ENCODE measurements around the gene RYR1. TPM values are rescaled to one million over a fixed set of nuclear protein-coding genes. Genes with fewer than 3 reads are reported as not detected.

The RYR1 gene
- total and polyA plus RNA-seq, 2 experiments from 2014 or later: under 0.01 TPM; not detected in 1

- in situ Hi-C loops (cut with MboI): no loop called here
- no peak overlapping the region for H3K4me3 ChIP-seq
- H3K79me2 ChIP-seq (ENCODE audit: insufficient read depth): no peaks in the 10 kb centered on the region
- no peaks in the 10 kb centered on the region for H3K36me3 ChIP-seq (ENCODE audit: low read depth)
- no peak overlapping the region for H3K9ac ChIP-seq
- H3K9me2 ChIP-seq (ENCODE audit: insufficient read depth): no peaks in the 10 kb centered on the region
- WGBS, 2 experiments (ENCODE audit: low coverage in 1 of 2, low lambda C conversion rate in 2 of 2, missing lambda C conversion rate in 2 of 2): 65 to 68% methylated on average over 14 of the region's 14 CpGs
- TF ChIP-seq EZH2phosphoT487 (IDR thresholded peaks at IDR 0.05; ENCODE audit: insufficient read depth, low read depth) (no peak), EZH2 (IDR thresholded peaks at IDR 0.05; ENCODE audit: insufficient read depth, poor library complexity, severe bottlenecking) (no peak)
- DNase-seq: no peak
- H3K27ac ChIP-seq: no peak overlapping the region
- no peaks in the 10 kb centered on the region for H3K4me1 ChIP-seq (ENCODE audit: insufficient read depth)
- H3K27me3 ChIP-seq (replicated peaks; ENCODE audit: insufficient read depth): peaks cover 24% of the 10 kb centered on the region
- H3K4me2 ChIP-seq (ENCODE audit: unreplicated experiment): no peak overlapping the region
- H3K9me3 ChIP-seq (ENCODE audit: low read depth): no peaks in the 10 kb centered on the region
- H2AFZ ChIP-seq: no peak overlapping the region
- no peaks in the 10 kb centered on the region for H4K20me1 ChIP-seq (ENCODE audit: insufficient read depth)
- no peaks in the 10 kb centered on the region for H3F3A ChIP-seq (ENCODE audit: insufficient read depth)
Measured at GRCh38 chr19:38421856-38422255, 11.6 kb upstream of the RYR1 start.

- Histone ChIP-seq H3K9me3 (ENCODE audit: low read depth) (no peaks in the 10 kb centered on the region), H3F3A (ENCODE audit: insufficient read depth) (no peaks in the 10 kb centered on the region), H3K79me2 (ENCODE audit: insufficient read depth) (no peaks in the 10 kb centered on the region), H2AFZ (no peak overlapping the region), H4K20me1 (ENCODE audit: insufficient read depth) (no peaks in the 10 kb centered on the region), H3K9ac (no peak overlapping the region), H3K27ac (no peak overlapping the region), H3K4me3 (no peak overlapping the region), H3K4me2 (ENCODE audit: unreplicated experiment) (no peak overlapping the region), H3K27me3 (replicated peaks; ENCODE audit: insufficient read depth) (peaks cover 25% of the 10 kb centered on the region), H3K36me3 (ENCODE audit: low read depth) (no peaks in the 10 kb centered on the region), H3K4me1 (ENCODE audit: insufficient read depth) (no peaks in the 10 kb centered on the region), H3K9me2 (ENCODE audit: insufficient read depth) (no peaks in the 10 kb centered on the region)
- no peak for DNase-seq
- no peak for TF ChIP-seq EZH2phosphoT487 (IDR thresholded peaks at IDR 0.05; ENCODE audit: insufficient read depth, low read depth)
- TF ChIP-seq EZH2 (IDR thresholded peaks at IDR 0.05; ENCODE audit: insufficient read depth, poor library complexity, severe bottlenecking): no peak
- in situ Hi-C loops (cut with MboI): no loop called here
- WGBS, 2 experiments (ENCODE audit: low coverage in 1 of 2, low lambda C conversion rate in 2 of 2, missing lambda C conversion rate in 2 of 2): 86 to 89% methylated on average over 7 of the region's 7 CpGs
Measured at GRCh38 chr19:38422438-38422837, 11.1 kb upstream of the RYR1 start.

- in situ Hi-C loops (cut with MboI): no loop called here
- Histone ChIP-seq H3K4me2 (ENCODE audit: unreplicated experiment) (no peak overlapping the region), H3K9me3 (ENCODE audit: low read depth) (no peaks in the 10 kb centered on the region), H3K27ac (no peak overlapping the region), H4K20me1 (ENCODE audit: insufficient read depth) (no peaks in the 10 kb centered on the region), H3K36me3 (ENCODE audit: low read depth) (no peaks in the 10 kb centered on the region), H2AFZ (no peak overlapping the region), H3K79me2 (ENCODE audit: insufficient read depth) (no peaks in the 10 kb centered on the region), H3K4me1 (ENCODE audit: insufficient read depth) (no peaks in the 10 kb centered on the region), H3K9me2 (ENCODE audit: insufficient read depth) (no peaks in the 10 kb centered on the region), H3K9ac (no peak overlapping the region), H3K4me3 (no peak overlapping the region), H3F3A (ENCODE audit: insufficient read depth) (no peaks in the 10 kb centered on the region), H3K27me3 (replicated peaks; ENCODE audit: insufficient read depth) (peaks cover 21% of the 10 kb centered on the region)
- 58 to 63% methylated on average over 5 of the region's 5 CpGs for WGBS, 2 experiments (ENCODE audit: low coverage in 1 of 2, low lambda C conversion rate in 2 of 2, missing lambda C conversion rate in 2 of 2)
- no peak for DNase-seq
- TF ChIP-seq EZH2phosphoT487 (IDR thresholded peaks at IDR 0.05; ENCODE audit: insufficient read depth, low read depth): no peak
- no peak for TF ChIP-seq EZH2 (IDR thresholded peaks at IDR 0.05; ENCODE audit: insufficient read depth, poor library complexity, severe bottlenecking)
Measured at GRCh38 chr19:38424272-38424671, 9.2 kb upstream of the RYR1 start.

- no peaks in the 10 kb centered on the region for H3K79me2 ChIP-seq (ENCODE audit: insufficient read depth)
- no peaks in the 10 kb centered on the region for H3K36me3 ChIP-seq (ENCODE audit: low read depth)
- no peaks in the 10 kb centered on the region for H3F3A ChIP-seq (ENCODE audit: insufficient read depth)
- TF ChIP-seq EZH2phosphoT487 (IDR thresholded peaks at IDR 0.05; ENCODE audit: insufficient read depth, low read depth): no peak
- no peak for TF ChIP-seq EZH2 (IDR thresholded peaks at IDR 0.05; ENCODE audit: insufficient read depth, poor library complexity, severe bottlenecking)
- no peak overlapping the region for H3K4me2 ChIP-seq (ENCODE audit: unreplicated experiment)
- DNase-seq: no peak
- no peak overlapping the region for H3K27ac ChIP-seq
- WGBS, 2 experiments (ENCODE audit: low coverage in 1 of 2, low lambda C conversion rate in 2 of 2, missing lambda C conversion rate in 2 of 2): 25 to 37% methylated on average over 7 of the region's 7 CpGs
- no peaks in the 10 kb centered on the region for H4K20me1 ChIP-seq (ENCODE audit: insufficient read depth)
- no peak overlapping the region for H3K4me3 ChIP-seq
- no peaks in the 10 kb centered on the region for H3K9me2 ChIP-seq (ENCODE audit: insufficient read depth)
- peaks cover 29% of the 10 kb centered on the region for H3K27me3 ChIP-seq (replicated peaks; ENCODE audit: insufficient read depth)
- H2AFZ ChIP-seq: no peak overlapping the region
- H3K9me3 ChIP-seq (ENCODE audit: low read depth): no peaks in the 10 kb centered on the region
- H3K9ac ChIP-seq: no peak overlapping the region
- no peaks in the 10 kb centered on the region for H3K4me1 ChIP-seq (ENCODE audit: insufficient read depth)
- in situ Hi-C loops (cut with MboI): no loop called here
Measured at GRCh38 chr19:38425222-38425809, 8.2 kb upstream of the RYR1 start.

All from GM23248 (cell line).